BE2C (cell line): ENCODE results near the gene SPOCK3.

Experiments
- DNase-seq: peaks from one replicate; pipeline ENCODE4 v3.0.0-alpha.2; 2020
- H3K27me3 ChIP-seq: fragments of 250-450 bp; sonication (Bioruptor Pico); 2 replicates; pipeline ENCODE4 v1.5.1; 2020; ENCODE audit warnings: mild to moderate bottlenecking
- H3K36me3 ChIP-seq: fragments of 250-450 bp; sonication (Bioruptor Pico); 2 replicates; pipeline ENCODE4 v1.5.1; 2020; ENCODE audit warnings: mild to moderate bottlenecking
- H3K4me1 ChIP-seq: fragments of 250-450 bp; sonication (Bioruptor Pico); 2 replicates; pipeline ENCODE4 v1.5.1; 2020
- H3K4me3 ChIP-seq: 2 replicates; pipeline ENCODE4 v1.5.1; 2011; ENCODE audit warnings: low read depth, low read length
- H3K9me3 ChIP-seq: fragments of 250-450 bp; sonication (Bioruptor Pico); 2 replicates; pipeline ENCODE4 v1.5.1; 2020
- TF ChIP-seq, protein P1 (sequence below): IDR thresholded peaks from 2 replicates; pipeline ENCODE4 v1.5.1; 2012; ENCODE audit warnings: mild to moderate bottlenecking, low read depth, low read length

Gene SPOCK3

GRCh38 chr4:167052631-167053091 lies 181.6 kb downstream of the SPOCK3 start:
- peaks cover 8% of the 10 kb centered on the region for H3K4me1 ChIP-seq
- no peaks in the 10 kb centered on the region for H3K36me3 ChIP-seq
- DNase-seq: no peak
- H3K9me3 ChIP-seq: no peaks in the 10 kb centered on the region; the same call in 1 of the 2 replicates
- H3K27me3 ChIP-seq: no peaks in the 10 kb centered on the region
- TF ChIP-seq, protein P1, sequence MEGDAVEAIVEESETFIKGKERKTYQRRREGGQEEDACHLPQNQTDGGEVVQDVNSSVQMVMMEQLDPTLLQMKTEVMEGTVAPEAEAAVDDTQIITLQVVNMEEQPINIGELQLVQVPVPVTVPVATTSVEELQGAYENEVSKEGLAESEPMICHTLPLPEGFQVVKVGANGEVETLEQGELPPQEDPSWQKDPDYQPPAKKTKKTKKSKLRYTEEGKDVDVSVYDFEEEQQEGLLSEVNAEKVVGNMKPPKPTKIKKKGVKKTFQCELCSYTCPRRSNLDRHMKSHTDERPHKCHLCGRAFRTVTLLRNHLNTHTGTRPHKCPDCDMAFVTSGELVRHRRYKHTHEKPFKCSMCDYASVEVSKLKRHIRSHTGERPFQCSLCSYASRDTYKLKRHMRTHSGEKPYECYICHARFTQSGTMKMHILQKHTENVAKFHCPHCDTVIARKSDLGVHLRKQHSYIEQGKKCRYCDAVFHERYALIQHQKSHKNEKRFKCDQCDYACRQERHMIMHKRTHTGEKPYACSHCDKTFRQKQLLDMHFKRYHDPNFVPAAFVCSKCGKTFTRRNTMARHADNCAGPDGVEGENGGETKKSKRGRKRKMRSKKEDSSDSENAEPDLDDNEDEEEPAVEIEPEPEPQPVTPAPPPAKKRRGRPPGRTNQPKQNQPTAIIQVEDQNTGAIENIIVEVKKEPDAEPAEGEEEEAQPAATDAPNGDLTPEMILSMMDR: no peak
- no peak overlapping the region; the same call in 1 of the 2 replicates for H3K4me3 ChIP-seq

DNA sequence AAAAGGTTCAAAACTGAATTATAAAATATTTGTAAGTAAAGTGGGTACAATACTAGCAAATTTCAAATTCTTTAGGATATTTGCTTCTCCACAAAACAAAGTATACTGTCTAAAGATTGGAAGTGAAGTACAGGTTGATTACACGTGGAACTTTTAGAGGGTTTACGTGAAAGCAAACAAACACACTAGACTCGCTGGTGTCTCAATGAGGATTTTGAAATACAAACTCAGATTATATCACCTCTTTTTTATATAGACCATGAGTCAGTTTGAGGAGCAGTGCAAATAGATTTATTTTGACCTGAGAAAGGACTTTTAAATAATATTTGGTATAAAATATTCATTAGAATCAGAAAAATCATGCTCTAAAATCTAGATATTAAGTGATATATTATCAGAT lies 185.0 kb downstream of the SPOCK3 start:
- no peaks in the 10 kb centered on the region for H3K27me3 ChIP-seq
- no peak overlapping the region for H3K4me3 ChIP-seq
- peaks cover 8% of the 10 kb centered on the region for H3K4me1 ChIP-seq
- H3K36me3 ChIP-seq: no peaks in the 10 kb centered on the region
- TF ChIP-seq, protein P1: no peak
- DNase-seq: no peak
- H3K9me3 ChIP-seq: no peaks in the 10 kb centered on the region

DNA sequence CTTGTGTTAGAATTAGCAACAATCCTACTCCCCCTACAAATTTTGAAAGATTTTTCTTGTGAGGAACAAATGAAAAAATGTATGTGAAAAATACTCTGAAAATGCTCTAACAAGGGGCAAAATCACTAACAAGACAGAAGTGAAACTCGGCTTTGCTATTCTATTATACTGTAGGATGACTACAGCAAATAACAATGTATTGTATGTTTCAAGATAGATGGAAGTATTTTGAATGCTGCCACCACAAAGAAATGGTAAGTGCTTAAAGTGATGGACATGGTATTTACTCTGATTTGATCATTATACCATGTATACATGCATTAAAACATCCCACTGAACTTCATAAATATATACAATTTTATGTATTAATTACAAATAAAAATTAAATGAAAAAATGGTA lies 192.8 kb downstream of the SPOCK3 start:
- H3K9me3 ChIP-seq: no peaks in the 10 kb centered on the region
- peaks cover 3% of the 10 kb centered on the region; the same call in 1 of the 2 replicates for H3K4me1 ChIP-seq
- no peaks in the 10 kb centered on the region for H3K36me3 ChIP-seq
- no peak for DNase-seq
- H3K4me3 ChIP-seq: no peak overlapping the region
- TF ChIP-seq, protein P1: no peak
- no peaks in the 10 kb centered on the region for H3K27me3 ChIP-seq

DNA sequence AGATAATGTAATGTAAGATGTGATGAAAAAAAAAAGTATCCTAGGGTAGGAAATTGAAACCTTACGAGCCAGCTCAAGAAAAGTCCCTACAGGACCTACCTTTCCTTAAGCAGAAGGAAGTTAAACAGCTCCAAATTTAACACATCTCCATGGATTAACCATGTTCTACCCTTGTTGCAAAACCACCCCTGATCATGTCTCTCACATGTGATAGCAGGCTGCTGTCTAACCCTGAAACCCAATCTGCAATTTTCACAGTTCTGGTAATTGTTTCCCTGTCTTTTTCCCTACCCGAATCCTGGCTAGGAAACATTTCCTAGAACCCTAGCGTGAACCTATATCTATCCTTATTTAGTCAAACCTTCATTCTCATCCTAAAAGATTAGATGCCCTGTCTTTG lies 198.9 kb downstream of the SPOCK3 start:
- Histone ChIP-seq H3K36me3 (no peaks in the 10 kb centered on the region), H3K4me1 (peaks cover 37% of the 10 kb centered on the region), H3K9me3 (no peaks in the 10 kb centered on the region), H3K27me3 (no peaks in the 10 kb centered on the region), H3K4me3 (peak overlapping the region; percentile 26; the same call in 1 of the 2 replicates)
- TF ChIP-seq, protein P1: no peak
- no peak for DNase-seq

GRCh38 chr4:167034983-167035382 lies 199.3 kb downstream of the SPOCK3 start:
- Histone ChIP-seq H3K4me3 (no peak overlapping the region; the same call in 1 of the 2 replicates), H3K36me3 (no peaks in the 10 kb centered on the region), H3K4me1 (peaks cover 37% of the 10 kb centered on the region), H3K27me3 (no peaks in the 10 kb centered on the region), H3K9me3 (no peaks in the 10 kb centered on the region)
- TF ChIP-seq, protein P1: no peak
- DNase-seq: no peak

DNA sequence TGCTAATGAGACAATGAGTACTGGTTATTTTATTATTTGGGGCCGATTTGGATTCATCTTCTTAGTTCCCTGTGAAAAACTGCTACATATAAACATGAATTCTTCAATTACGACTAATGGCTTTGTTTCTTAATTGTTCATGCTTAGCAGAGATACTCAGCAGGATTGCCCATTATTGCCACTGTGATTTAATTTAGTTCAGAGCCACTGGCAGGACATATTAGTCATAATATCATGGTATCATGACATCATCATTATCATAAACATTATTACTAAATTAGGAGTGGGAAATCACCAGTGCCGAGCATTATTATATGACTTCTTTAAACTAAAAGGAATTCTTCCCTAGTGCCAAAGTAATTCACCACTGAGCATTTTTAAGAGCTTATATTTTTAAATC lies 201.4 kb downstream of the SPOCK3 start:
- H3K9me3 ChIP-seq: no peaks in the 10 kb centered on the region
- no peaks in the 10 kb centered on the region for H3K36me3 ChIP-seq
- peak; percentile 32 for DNase-seq
- H3K4me3 ChIP-seq: no peak overlapping the region
- H3K4me1 ChIP-seq: peaks cover 39% of the 10 kb centered on the region
- TF ChIP-seq, protein P1: no peak
- no peaks in the 10 kb centered on the region for H3K27me3 ChIP-seq
